H9 (cell line): ENCODE data around the gene NDC80. TPM values are rescaled to one million over a fixed set of nuclear protein-coding genes. Genes with fewer than 3 reads are reported as not detected.

Experiments used
- DNase-seq: peaks from one replicate; pipeline ENCODE4 v3.0.0-alpha.2; 2017
- H2AFZ ChIP-seq: one replicate; pipeline ENCODE4 v1.6.1; 2013; ENCODE audit warnings: mild to moderate bottlenecking, low read length, control low read depth, moderate library complexity
- H2AK5ac ChIP-seq: 2 replicates; pipeline ENCODE4 v1.6.1; 2013; ENCODE audit warnings: low read length, control low read depth, mixed read lengths; ENCODE audit not compliant: insufficient read length
- H2BK120ac ChIP-seq: one replicate; pipeline ENCODE4 v1.6.1; 2013; ENCODE audit warnings: low read depth, mild to moderate bottlenecking, low read length, control low read depth, inconsistent platforms; ENCODE audit not compliant: poor library complexity, severe bottlenecking
- H2BK12ac ChIP-seq: 2 replicates; pipeline ENCODE4 v1.6.1; 2013; ENCODE audit warnings: low read length, control low read depth, mixed read lengths, low read depth; ENCODE audit not compliant: insufficient read length
- H2BK15ac ChIP-seq: 2 replicates; pipeline ENCODE4 v1.6.1; 2013; ENCODE audit warnings: low read depth, low read length, control low read depth
- H2BK20ac ChIP-seq: one replicate; pipeline ENCODE4 v1.6.1; 2013; ENCODE audit warnings: low read depth, mild to moderate bottlenecking, low read length, control low read depth, inconsistent platforms; ENCODE audit not compliant: poor library complexity, severe bottlenecking
- H2BK5ac ChIP-seq: 2 replicates; pipeline ENCODE4 v1.6.1; 2013; ENCODE audit warnings: low read length, control low read depth, mixed read lengths; ENCODE audit not compliant: insufficient read length
- H3K14ac ChIP-seq: 2 replicates; pipeline ENCODE4 v1.6.1; 2013; ENCODE audit warnings: low read length, control low read depth; ENCODE audit not compliant: insufficient read depth
- H3K18ac ChIP-seq: 2 replicates; pipeline ENCODE4 v1.6.1; 2013; ENCODE audit warnings: low read depth, mild to moderate bottlenecking, mixed read lengths, low read length, control low read depth; ENCODE audit not compliant: insufficient read length
- H3K23ac ChIP-seq: 2 replicates; pipeline ENCODE4 v1.6.1; 2013; ENCODE audit warnings: low read length, control low read depth, mixed read lengths, low read depth; ENCODE audit not compliant: insufficient read length
- H3K23me2 ChIP-seq: 2 replicates; pipeline ENCODE4 v1.6.1; 2013; ENCODE audit warnings: low read depth, mild to moderate bottlenecking, mixed read lengths, low read length, control low read depth; ENCODE audit not compliant: insufficient read length, poor library complexity, severe bottlenecking
- H3K27ac ChIP-seq: 2 replicates; pipeline ENCODE4 v1.5.1; 2013; ENCODE audit warnings: low read length, control low read depth, mixed read lengths, low read depth; ENCODE audit not compliant: insufficient read length
- H3K27me3 ChIP-seq: 2 replicates; pipeline ENCODE4 v1.6.1; 2013; ENCODE audit warnings: low read length, control low read depth, inconsistent platforms; ENCODE audit not compliant: insufficient read depth
- H3K4ac ChIP-seq: 2 replicates; pipeline ENCODE4 v1.6.1; 2013; ENCODE audit warnings: low read depth, mild to moderate bottlenecking, control low read depth, inconsistent platforms, low read length, moderate library complexity
- H3K4me1 ChIP-seq: 2 replicates; pipeline ENCODE4 v1.6.1; 2013; ENCODE audit warnings: low read length, control low read depth, inconsistent platforms; ENCODE audit not compliant: insufficient read depth
- H3K4me2 ChIP-seq: 2 replicates; pipeline ENCODE4 v1.6.1; 2013; ENCODE audit warnings: low read length, control low read depth, mixed read lengths; ENCODE audit not compliant: insufficient read length, insufficient read depth
- H3K56ac ChIP-seq: 2 replicates; pipeline ENCODE4 v1.6.1; 2013; ENCODE audit warnings: low read depth, mild to moderate bottlenecking, mixed read lengths, low read length, control low read depth; ENCODE audit not compliant: insufficient read length
- H3K79me1 ChIP-seq: 2 replicates; pipeline ENCODE4 v1.6.1; 2013; ENCODE audit warnings: low read depth, mild to moderate bottlenecking, moderate library complexity, low read length, control low read depth, inconsistent platforms; ENCODE audit not compliant: insufficient read depth, poor library complexity, severe bottlenecking
- H3K79me2 ChIP-seq: 2 replicates; pipeline ENCODE4 v1.6.1; 2013; ENCODE audit warnings: low read length, control low read depth, inconsistent platforms; ENCODE audit not compliant: insufficient read depth
- H3K9ac ChIP-seq: 2 replicates; pipeline ENCODE4 v1.6.1; 2013; ENCODE audit warnings: low read length, control low read depth, mixed read lengths; ENCODE audit not compliant: insufficient read length; ENCODE audit errors: extremely low read depth
- H3K9me3 ChIP-seq: one replicate; pipeline ENCODE4 v1.6.1; 2013; ENCODE audit warnings: low read depth, low read length, inconsistent platforms; ENCODE audit not compliant: control insufficient read depth
- H3T11ph ChIP-seq: one replicate; pipeline ENCODE4 v1.6.1; 2013; ENCODE audit warnings: mild to moderate bottlenecking, low read length, control low read depth, inconsistent platforms
- H4K20me1 ChIP-seq: one replicate; pipeline ENCODE4 v1.6.1; 2013; ENCODE audit not compliant: control insufficient read depth, insufficient read length, insufficient read depth
- H4K5ac ChIP-seq: 2 replicates; pipeline ENCODE4 v1.6.1; 2013; ENCODE audit warnings: low read depth, mild to moderate bottlenecking, mixed read lengths, low read length, control low read depth; ENCODE audit not compliant: insufficient read length
- H4K8ac ChIP-seq: replicated peaks from 2 replicates; pipeline ENCODE4 v1.6.1; 2013; ENCODE audit warnings: low read length, control low read depth, mixed read lengths, low read depth; ENCODE audit not compliant: insufficient read length
- H4K91ac ChIP-seq: 2 replicates; pipeline ENCODE4 v1.6.1; 2013; ENCODE audit warnings: low read depth, mild to moderate bottlenecking, moderate library complexity, mixed read lengths, low read length, control low read depth; ENCODE audit not compliant: insufficient read length
- H3K27ac Mint-ChIP-seq, 3 experiments: 2 replicates in 2 of 3; 3 replicates in 1 of 3; pipeline ENCODE4 v1.8.0; 2020 to 2021; ENCODE audit warnings: mixed read lengths in 3 of 3, mild to moderate bottlenecking in 1 of 3, moderate library complexity in 1 of 3
- H3K27me3 Mint-ChIP-seq: 2 replicates; pipeline ENCODE4 v1.8.0; 2021; ENCODE audit warnings: low read depth, mild to moderate bottlenecking, moderate library complexity, mixed read lengths
- H3K36me3 Mint-ChIP-seq, 3 experiments: 2 replicates in 2 of 3; 3 replicates in 1 of 3; pipeline ENCODE4 v1.8.0; 2020 to 2021; ENCODE audit warnings: low read depth in 3 of 3, mixed read lengths in 3 of 3; ENCODE audit not compliant: insufficient read depth in 1 of 3
- H3K4me1 Mint-ChIP-seq, 2 experiments: 2 replicates each; pipeline ENCODE4 v1.8.0; 2020; ENCODE audit warnings: mixed read lengths in 2 of 2
- H3K4me3 Mint-ChIP-seq, 2 experiments: 2 replicates in 1 of 2; 3 replicates in 1 of 2; pipeline ENCODE4 v1.8.0; 2020 to 2021; ENCODE audit warnings: mild to moderate bottlenecking in 2 of 2, mixed read lengths in 2 of 2, moderate library complexity in 1 of 2
- H3K9me3 Mint-ChIP-seq, 2 experiments: 2 replicates in 1 of 2; 3 replicates in 1 of 2; pipeline ENCODE4 v1.8.0; 2020; ENCODE audit warnings: mild to moderate bottlenecking in 2 of 2, mixed read lengths in 2 of 2, moderate library complexity in 1 of 2
- CTCF ChIP-seq: fragments of 200-600 bp; sonication (generic); conservative IDR thresholded peaks from 3 replicates; pipeline ENCODE4 v1.8.0; 2021; ENCODE audit warnings: antibody characterized with exemption, mild to moderate bottlenecking
- WGBS: extraction: QIAGEN DNeasy Blood & Tissue Kit; methylation state at CpG from one replicate; pipeline ENCODE4 v1.1.7; 2013; ENCODE audit warnings: missing lambda C conversion rate, low lambda C conversion rate, mixed read lengths; ENCODE audit not compliant: insufficient read length; ENCODE audit errors: extremely low coverage; 5-methylcytosine and 5-hydroxymethylcytosine counted together
- total RNA-seq: library from RNA; stranded (reverse); gene quantifications from 2 replicates; pipeline ENCODE4 v1.2.1, GENCODE V29; 2021

The NDC80 gene
- total RNA-seq, 1 experiment from 2014 or later: 39.5 TPM

- Histone ChIP-seq H3K27ac (peak overlapping the region; percentile 91), H3K9me3 (no peaks in the 10 kb centered on the region), H3K4ac (peak overlapping the region; percentile 40; the same call in 1 of the 2 replicates), H2BK120ac (peak overlapping the region; percentile 74), H2BK12ac (no peak overlapping the region), H3K4me1 (peaks cover 5% of the 10 kb centered on the region; the same call in 1 of the 2 replicates), H3K23ac (no peak overlapping the region), H3K4me2 (peak overlapping the region; percentile 94), H3K79me1 (peaks cover 3% of the 10 kb centered on the region), H2AFZ (peak overlapping the region; percentile 97), H3K27me3 (no peaks in the 10 kb centered on the region), H2BK15ac (no peak overlapping the region), H3K9ac (peak overlapping the region; percentile 93), H3K56ac (peak overlapping the region; percentile 29), H4K5ac (peak overlapping the region; percentile 98), H3K14ac (peak overlapping the region; percentile 100; the same call in 1 of the 2 replicates), H3K79me2 (peaks cover 20% of the 10 kb centered on the region; the same call in 1 of the 2 replicates), H3K23me2 (peaks cover 14% of the 10 kb centered on the region), H4K91ac (peak overlapping the region; percentile 15), H4K20me1 (no peaks in the 10 kb centered on the region), H3T11ph (peak overlapping the region; percentile 53), H2AK5ac (no peak overlapping the region), H2BK20ac (no peak overlapping the region), H4K8ac (peak overlapping the region; percentile 93), H3K18ac (peak overlapping the region; percentile 100), H2BK5ac (peak overlapping the region; percentile 97)
- peaks cover 10 to 24% (median 21%) of the 10 kb centered on the region in 3 experiments; a peak in 6 of 7 replicates for H3K36me3 Mint-ChIP-seq
- peak overlapping the region; percentile 99 for H3K27ac Mint-ChIP-seq
- peak; percentile 77 for DNase-seq
- TF ChIP-seq CTCF: no peak
- H3K9me3 Mint-ChIP-seq: no peaks in the 10 kb centered on the region; a peak in 1 of 5 replicates
- no peaks in the 10 kb centered on the region for H3K27me3 Mint-ChIP-seq
- WGBS: no CpG with 5 or more reads among the region's 16 CpGs
- H3K4me1 Mint-ChIP-seq: peaks cover 27 to 29% of the 10 kb centered on the region in 2 experiments
- peak overlapping the region; percentile 96 to 99 for H3K4me3 Mint-ChIP-seq
These were observed 571 bp upstream of the NDC80 start for GRCh38 chr18:2570772-2571199.
